Middle frontal gyrus (tissue), 1 donor: ENCODE results near the gene ERC2.
"Not testable (repeated sequence)": the region's sequence is repeated elsewhere in the genome, so short reads cannot be mapped to it uniquely, and the experiment has no call there.

ENCODE experiments used
- DNase-seq: peaks from one replicate; pipeline ENCODE4 v3.0.0-alpha.2; 2015; ENCODE audit warnings: low spot score; ENCODE audit errors: extremely low spot score

Gene ERC2

GRCh38 chr3:56318891-56319290 is 149.4 kb downstream of the ERC2 start:
- DNase-seq: no peak

DNA sequence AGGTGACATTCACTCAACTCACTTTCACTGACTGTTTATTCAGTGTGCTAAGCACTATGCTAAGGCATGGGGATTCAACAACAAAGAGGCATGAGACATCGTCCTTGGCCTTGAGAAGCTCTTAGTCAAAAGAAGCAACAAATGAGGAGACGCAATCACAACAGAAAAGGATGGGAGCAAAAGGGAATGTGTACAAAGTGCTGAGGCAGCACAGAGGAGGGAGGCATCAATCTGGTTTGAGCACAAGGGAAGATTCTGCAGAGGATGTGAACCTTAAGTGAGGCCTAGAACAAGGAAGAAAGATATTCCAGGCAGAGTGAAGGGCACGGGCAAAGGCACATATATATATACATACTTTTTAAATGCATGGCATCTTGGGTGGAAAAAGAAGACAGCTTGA is 151.3 kb downstream of the ERC2 start:
- no peak for DNase-seq

DNA sequence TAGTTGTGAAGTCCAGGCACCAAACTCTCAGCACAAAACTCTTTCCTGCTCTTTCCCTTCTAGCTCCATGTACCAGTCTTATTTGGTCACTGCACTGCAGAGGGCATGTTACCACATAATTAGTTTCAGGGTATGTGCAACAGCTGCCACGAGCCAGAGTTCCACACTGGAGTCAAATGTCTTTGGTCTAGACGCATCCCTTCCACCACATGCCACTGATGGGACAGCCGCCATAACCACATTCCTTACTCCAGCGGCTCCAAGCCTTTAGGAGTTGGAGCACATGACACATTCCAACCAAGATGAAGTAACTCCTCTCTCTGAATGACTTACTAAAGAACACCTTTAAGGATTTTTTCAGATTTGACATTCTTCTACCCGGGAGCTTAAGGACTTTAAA is 153.4 kb downstream of the ERC2 start:
- no peak for DNase-seq

DNA sequence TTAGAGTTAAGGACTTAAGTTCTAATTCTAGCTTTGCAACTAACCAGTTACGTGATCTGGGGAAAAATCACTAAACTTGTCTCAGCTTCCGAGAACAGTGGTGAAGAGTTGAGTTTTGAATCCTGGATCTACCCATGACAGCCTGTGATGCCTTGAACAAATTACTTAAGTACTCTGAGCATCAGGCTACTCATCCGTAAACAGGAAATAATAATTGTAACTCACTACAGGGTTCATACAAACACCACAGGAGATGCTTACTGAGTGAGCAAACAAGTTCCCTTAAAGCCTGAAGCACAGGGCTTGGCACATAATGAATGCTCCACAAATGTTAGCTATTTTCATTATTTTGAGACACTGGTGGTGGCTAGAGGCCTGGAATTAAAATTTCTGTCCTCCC is 158.8 kb downstream of the ERC2 start:
- DNase-seq: no peak

DNA sequence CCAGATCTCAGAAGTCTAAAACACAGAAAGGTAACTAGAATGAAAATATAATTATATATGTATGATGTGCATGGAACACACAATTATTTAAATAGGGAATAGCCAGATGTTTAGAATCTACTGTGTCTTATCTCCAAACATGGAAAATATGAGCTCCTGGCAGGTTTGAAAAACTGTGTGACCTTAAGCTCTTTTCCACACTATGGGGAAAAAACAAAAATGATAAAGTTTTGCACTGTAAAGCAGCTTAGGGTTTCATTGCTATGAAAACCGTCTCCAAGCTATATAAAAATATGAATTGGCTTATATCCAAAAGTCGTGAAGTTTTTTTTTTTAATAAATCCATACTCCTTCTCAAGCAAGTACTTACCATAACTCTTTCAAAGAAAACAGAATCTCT is 159.8 kb downstream of the ERC2 start:
- no peak for DNase-seq

DNA sequence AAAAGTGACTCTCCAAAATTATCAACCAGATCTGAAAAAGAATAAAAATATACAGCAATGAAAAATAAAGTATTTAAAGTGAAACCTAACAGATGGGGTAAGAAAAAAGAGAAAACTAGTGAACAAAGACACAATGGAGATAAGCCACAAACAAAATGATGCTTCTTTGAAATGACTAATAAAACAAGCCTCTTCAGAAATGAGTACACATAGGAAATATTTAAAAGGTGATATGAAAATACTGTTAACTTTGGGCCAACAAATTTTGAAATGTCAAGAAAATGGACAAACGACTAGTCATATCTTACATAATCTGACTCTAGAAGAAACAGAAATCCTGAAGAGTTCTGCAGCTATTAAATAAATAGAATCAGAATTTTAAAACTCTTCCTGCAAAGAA is 164.2 kb downstream of the ERC2 start:
- DNase-seq: no peak

- no peak for DNase-seq
Observed at GRCh38 chr3:56303487-56303886, 164.8 kb downstream of the ERC2 start.

- no peak for DNase-seq
Observed at GRCh38 chr3:56302417-56302816, 165.8 kb downstream of the ERC2 start.

GRCh38 chr3:56297281-56297840 is 170.9 kb downstream of the ERC2 start:
- no peak for DNase-seq

- no peak for DNase-seq
Observed at GRCh38 chr3:56296361-56296760, 171.9 kb downstream of the ERC2 start.

- no peak for DNase-seq
Observed at GRCh38 chr3:56295161-56295560, 173.1 kb downstream of the ERC2 start.

GRCh38 chr3:56294286-56294685 is 174.0 kb downstream of the ERC2 start:
- DNase-seq: no peak

DNA sequence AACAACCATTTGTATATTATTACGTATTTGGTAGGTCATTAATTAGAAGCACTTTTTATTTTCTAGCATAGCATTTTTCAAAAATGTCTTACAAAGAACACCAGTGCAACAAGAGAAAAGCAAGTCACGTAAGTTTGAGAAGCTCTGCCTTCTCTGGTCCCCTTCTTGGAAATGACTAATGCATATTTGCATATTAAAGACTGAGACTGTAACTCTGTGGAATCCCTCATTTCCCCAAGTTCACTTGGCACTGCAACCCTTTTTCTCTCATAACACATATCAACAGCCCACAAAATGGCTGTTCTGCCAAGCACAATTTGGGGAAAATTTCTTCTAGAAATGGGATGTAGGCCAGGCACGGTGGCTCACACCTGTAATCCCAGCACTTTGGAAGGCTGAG is 176.3 kb downstream of the ERC2 start:
- no peak for DNase-seq

DNA sequence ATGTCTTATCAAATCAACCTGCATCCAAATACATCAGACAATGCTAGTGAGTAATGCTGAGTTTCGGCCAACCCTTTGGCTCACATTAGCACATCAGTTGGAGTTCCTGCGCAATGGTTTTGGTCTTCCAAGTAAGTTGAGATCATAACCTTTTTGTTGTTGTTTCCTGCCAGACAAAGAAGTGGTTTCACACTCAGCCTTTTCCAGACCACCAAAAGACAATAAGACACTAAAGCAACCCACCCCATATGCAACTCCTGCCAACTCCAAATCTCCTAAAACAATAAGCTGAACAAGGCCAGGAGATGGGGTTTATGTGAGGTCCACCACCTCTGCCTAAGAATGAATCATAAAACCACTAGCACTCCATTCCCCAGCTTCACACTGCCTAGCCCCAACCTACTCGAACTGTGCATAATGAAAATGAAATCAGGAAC is 177.0 kb downstream of the ERC2 start:
- DNase-seq: no peak

DNA sequence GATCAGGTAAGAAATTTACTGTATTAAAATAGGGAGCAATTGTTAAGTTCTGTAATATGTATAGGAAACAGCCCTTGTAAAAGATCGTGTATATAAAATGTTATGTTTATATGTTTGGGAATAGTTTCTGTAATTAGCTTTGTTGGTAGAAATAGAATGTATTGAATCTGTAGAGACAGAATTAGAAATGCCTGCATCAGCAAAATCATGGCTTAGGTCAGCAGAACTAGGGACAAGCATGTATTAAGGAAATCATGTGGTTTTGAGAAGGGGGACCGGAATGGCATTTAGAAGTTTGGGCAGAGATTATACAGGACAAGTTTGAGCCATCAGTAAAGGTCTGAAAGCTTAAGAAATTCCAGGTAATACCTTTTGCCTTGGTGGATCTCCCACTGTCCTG is 177.9 kb downstream of the ERC2 start:
- DNase-seq: no peak

DNA sequence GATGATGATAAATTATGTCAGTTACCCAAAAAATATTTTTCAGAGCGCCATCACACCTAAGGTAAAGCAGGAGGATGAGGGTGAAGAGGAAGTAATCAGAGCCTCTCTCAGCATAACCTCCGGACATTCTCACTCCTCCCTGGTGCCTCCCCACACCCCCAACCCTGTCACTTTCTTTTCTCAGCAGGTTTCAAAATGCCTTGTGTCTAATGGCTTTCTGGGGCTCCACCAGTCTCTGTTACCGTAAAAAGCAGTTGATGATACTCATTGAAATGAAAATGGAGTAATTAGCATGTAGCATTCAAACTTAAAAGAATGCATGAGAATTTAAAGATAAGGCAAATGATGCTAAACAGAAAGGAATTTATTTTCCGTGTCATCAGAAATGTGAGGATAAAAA is 180.0 kb downstream of the ERC2 start:
- DNase-seq: no peak

GRCh38 chr3:56282341-56282740 is 185.9 kb downstream of the ERC2 start:
- no peak for DNase-seq

- DNase-seq: no peak
Observed at GRCh38 chr3:56277236-56277635, 191.0 kb downstream of the ERC2 start.

GRCh38 chr3:56275120-56275519 is 193.1 kb downstream of the ERC2 start:
- DNase-seq: no peak

- DNase-seq: no peak
Observed at GRCh38 chr3:56269755-56270535, 198.3 kb downstream of the ERC2 start.

- DNase-seq: no peak
Observed at GRCh38 chr3:56268616-56269383, 199.5 kb downstream of the ERC2 start.

GRCh38 chr3:56261852-56262251 is 206.4 kb downstream of the ERC2 start:
- not testable (repeated sequence) for DNase-seq
